Measurements from ENCODE around the gene MAPKAP1.

MAPKAP1 gene

DNA sequence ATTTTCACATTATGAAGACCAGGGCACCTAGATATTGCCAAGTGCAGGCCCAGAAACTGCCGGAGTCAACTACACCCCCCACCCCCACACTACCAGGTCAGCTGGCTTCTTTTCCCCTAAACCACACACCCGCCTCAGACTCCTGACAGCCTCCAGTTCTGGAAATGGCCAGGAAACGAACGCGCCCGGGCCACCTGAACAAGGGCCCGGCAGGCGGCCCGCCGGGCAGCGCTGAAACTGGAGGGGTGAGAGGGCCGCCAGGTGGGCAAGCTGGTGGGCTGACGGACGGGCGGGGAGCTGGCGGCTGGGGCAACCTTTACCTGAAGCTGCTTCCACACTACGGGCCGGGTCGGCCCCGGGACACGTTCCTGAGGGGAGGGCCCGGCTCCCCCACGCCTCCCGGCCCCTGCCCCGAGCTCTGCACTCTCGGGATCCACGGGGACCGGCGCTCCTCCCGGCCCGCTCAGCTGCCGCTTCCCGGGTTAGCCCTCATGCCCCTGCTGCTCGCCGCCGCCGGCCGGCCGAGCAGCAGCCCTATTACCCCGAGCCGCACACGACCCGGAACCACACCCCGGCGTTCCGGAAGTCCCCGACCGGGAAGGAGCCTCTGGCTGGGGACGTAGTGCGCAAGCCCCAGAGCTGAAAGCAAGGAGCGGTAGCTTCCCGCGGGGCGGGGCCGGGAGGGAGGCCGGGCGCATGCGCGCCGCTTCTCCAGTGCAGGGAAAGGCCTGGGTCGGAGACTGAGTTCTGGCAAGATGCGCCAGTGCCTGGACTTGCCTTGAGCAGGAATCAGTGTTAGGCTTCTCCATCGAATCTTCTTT, at the start of gene MAPKAP1:
Gene MAPKAP1, minus strand, starts transcription at position 558 of the 821 bp plus-strand sequence. CDS start 34,634 bp downstream, outside the sequence.
- peak within 1 kb of the TSS; percentile 75 for H3K4me3 ChIP-seq (ENCODE audit: low read depth, low read length)
- TF ChIP-seq, protein P1, sequence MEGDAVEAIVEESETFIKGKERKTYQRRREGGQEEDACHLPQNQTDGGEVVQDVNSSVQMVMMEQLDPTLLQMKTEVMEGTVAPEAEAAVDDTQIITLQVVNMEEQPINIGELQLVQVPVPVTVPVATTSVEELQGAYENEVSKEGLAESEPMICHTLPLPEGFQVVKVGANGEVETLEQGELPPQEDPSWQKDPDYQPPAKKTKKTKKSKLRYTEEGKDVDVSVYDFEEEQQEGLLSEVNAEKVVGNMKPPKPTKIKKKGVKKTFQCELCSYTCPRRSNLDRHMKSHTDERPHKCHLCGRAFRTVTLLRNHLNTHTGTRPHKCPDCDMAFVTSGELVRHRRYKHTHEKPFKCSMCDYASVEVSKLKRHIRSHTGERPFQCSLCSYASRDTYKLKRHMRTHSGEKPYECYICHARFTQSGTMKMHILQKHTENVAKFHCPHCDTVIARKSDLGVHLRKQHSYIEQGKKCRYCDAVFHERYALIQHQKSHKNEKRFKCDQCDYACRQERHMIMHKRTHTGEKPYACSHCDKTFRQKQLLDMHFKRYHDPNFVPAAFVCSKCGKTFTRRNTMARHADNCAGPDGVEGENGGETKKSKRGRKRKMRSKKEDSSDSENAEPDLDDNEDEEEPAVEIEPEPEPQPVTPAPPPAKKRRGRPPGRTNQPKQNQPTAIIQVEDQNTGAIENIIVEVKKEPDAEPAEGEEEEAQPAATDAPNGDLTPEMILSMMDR (IDR thresholded peaks at IDR 0.05; ENCODE audit: insufficient read depth, low read depth, low read length, missing control alignments): no peak
- DNase-seq (ENCODE audit: low read depth): peak; percentile 97

DNA sequence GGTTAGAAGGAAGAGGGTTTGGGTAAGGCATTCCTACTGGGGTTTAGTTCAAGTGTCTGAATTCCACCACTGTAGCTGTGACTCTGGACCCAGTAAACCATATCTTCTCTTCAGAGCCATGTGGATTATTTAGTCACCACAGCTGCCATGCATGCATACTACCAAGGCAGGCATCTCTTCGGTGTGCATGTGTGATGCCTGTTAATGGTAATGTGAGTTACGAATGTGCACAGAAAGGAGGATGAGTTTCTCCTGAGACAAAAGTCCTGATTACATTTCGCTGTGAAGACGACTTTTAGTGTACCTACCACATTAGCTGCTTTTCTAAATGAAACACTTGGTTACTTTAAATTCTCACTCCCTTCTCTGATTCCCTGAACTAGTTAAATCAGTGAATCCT, 49.5 kb upstream of the MAPKAP1 start:
- DNase-seq (ENCODE audit: low read depth): no peak
- no peak overlapping the region for H3K4me3 ChIP-seq (ENCODE audit: low read depth, low read length)
- TF ChIP-seq, protein P1 (IDR thresholded peaks at IDR 0.05; ENCODE audit: insufficient read depth, low read depth, low read length, missing control alignments): no peak

DNA sequence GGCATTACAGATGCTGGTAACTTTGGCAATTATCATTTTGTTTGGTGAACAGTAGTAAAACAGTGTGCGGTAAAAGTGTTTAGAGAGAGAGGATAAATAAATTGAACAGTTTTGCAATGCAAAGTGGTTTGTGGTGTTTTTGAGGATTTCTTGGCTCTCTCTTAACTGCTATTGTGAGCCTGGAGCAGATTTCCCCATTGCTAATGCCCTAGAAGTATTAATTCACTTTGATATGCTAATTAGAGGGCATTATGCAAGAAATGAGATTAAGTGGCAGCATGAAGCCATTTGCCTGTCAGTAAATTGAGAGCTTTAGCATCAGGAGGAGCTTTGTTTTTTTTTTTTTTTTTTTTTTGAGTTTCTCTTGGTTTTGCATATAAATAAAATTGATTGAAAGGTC, 48.3 kb upstream of the MAPKAP1 start:
- no peak overlapping the region for H3K4me3 ChIP-seq (ENCODE audit: low read depth, low read length)
- DNase-seq (ENCODE audit: low read depth): no peak
- TF ChIP-seq, protein P1 (IDR thresholded peaks at IDR 0.05; ENCODE audit: insufficient read depth, low read depth, low read length, missing control alignments): no peak

DNA sequence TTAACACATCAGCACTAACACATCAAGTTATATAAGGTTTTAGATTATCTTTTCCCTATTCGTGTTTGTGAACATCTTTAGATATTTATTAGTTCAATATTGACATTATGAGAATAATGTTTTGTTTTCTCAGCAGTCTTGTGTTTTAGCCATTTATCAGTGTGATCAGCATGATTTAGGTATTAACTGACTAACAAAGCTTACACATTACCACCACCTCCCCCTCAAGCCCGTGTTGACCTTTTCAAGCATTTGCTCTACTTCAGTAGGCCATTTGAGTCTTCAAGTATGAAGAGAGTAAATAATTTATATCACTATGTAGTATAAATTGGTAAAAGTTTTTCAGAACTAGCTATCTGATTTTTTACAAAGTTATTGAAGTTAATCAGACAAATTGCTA, 47.1 kb upstream of the MAPKAP1 start:
- no peak for DNase-seq (ENCODE audit: low read depth)
- no peak overlapping the region for H3K4me3 ChIP-seq (ENCODE audit: low read depth, low read length)
- TF ChIP-seq, protein P1 (IDR thresholded peaks at IDR 0.05; ENCODE audit: insufficient read depth, low read depth, low read length, missing control alignments): no peak

DNA sequence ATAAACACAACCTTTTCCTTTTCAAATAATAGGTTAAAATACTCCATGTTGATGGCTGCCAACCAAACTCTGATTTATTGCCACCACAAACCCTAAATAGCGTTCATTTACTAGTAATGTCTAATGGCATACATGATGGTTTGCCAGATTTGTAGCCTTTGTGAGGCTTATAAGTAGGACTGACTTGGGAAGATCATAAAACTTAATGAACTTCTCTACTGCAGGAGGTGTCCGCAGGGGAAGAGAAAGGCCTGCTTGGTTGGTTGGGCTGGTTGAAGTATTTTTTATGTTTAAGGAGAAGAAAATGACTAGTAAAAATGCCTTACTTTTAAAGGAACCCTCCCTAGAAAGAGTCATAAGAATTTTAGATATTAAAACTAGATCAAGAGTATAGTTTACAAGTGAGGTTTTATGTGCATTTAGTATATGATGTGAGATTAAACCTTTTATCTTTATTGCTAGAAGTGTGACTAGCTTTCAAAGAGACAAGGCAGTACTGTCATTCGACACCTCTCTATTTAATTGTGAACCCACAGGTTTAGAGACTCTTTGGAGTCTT, 45.1 kb upstream of the MAPKAP1 start:
- TF ChIP-seq, protein P1 (IDR thresholded peaks at IDR 0.05; ENCODE audit: insufficient read depth, low read depth, low read length, missing control alignments): no peak
- H3K4me3 ChIP-seq (ENCODE audit: low read depth, low read length): no peak overlapping the region
- no peak for DNase-seq (ENCODE audit: low read depth)

DNA sequence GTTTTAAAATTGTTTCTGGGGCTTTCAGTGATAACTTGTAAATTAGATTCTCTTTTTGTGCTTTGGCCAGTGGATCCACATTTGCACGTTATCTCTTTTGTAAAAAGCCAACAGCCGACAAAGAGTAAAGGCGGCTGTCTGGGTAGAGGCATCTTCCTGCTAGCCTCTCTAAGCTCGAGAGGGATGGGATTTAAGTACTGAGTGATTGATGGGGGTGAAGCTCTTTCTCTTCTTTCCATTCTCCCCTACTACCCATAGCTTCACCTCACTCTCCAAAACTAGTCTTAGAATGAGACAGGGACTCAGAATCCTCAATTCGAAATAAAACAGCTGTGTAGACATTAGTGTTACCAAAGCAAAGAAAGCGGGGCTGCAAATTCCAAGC, 43.6 kb upstream of the MAPKAP1 start:
- no peak for DNase-seq (ENCODE audit: low read depth)
- TF ChIP-seq, protein P1 (IDR thresholded peaks at IDR 0.05; ENCODE audit: insufficient read depth, low read depth, low read length, missing control alignments): no peak
- H3K4me3 ChIP-seq (ENCODE audit: low read depth, low read length): peak overlapping the region; percentile 89
